Epidermal melanocyte (primary cell): ENCODE data around the gene TTBK2.
"Not testable (repeated sequence)": the region's sequence is repeated elsewhere in the genome, so short reads cannot be mapped to it uniquely, and the experiment has no call there.

Source experiments
- DNase-seq: peaks from one replicate; pipeline ENCODE4 v3.0.0; 2011; ENCODE audit warnings: low spot score; ENCODE audit not compliant: insufficient read length

TTBK2 gene

DNA sequence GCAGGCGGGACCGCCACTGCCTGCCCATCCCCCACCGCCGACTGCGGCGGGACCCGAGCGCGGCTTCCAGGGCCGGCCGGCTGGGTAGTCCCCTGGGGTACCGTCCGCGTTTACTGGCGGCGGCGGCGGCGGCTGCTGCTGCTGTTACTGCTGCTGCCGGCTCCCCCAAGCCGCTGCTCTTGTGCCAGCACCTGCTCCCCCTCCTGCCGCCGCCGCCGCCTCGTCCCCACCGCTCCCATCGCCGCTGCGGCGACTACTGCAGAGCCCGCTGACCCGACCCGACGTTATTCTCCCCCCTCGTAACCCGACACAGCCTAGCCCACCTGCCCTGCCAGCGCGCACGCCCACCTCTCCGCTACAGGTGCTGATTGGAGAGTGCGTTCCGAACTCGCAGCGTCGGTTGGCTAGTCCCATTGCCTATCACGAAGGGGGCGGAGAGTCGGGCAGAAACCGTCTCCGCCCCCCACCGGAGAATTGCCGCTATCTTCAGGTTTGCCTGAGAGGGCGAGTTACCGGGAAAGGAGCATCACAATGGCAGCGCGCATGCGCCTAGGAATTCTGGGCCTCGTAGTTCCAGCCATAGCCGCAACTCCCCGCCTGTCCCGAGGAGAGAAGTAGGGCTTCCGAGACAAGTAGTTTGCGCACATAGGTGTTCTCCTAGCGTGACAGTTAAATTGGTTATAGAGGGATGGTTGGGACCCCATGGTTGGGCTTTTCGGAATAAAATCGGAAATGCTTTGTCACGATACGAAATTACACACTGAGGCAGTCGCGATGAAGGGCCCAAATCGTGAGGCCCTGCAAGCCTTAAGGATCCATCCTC, at the start of gene TTBK2:
TTBK2 (minus strand) TSS at position 260 of the 823 bp plus-strand sequence. CDS start 42,161 bp downstream, outside the sequence.
- peak; percentile 80 for DNase-seq

DNA sequence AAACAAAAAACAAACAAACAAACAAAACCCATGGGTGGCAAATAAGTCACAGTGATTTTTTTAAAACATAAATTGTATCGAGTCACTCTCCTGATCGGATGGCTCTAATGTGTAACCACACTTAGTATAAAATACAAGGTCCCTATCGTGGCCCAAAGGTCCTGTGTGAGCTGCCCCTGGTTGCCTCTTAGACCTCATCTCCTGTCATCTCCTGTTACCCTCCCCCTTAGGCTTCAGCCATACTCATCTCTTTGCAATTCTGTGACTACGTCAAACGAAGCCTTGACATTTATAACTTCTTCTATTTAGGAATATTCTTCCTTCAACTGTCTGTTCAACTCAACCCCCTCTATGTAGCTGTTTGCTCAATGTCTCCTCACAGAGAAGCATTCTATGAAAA, 43.9 kb upstream of the TTBK2 start:
- DNase-seq, result no peak

DNA sequence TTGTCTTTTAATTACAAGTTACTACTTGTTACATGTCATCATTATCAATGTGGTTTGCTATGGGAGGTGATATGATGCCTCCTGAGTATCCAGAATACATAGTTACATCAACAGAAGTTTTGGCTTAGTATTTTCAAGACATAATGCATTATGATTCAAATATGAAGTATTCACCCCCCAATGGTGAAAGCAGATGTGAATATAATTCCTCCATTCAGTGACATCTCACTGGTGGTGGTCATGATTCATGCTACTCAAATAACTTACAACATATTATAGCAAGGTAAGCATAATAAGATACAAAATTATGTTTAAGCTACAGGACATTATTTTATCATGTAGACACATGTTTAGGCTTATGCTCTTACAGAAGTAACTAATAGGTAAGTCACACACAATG, 34.9 kb upstream of the TTBK2 start:
- no peak for DNase-seq

DNA sequence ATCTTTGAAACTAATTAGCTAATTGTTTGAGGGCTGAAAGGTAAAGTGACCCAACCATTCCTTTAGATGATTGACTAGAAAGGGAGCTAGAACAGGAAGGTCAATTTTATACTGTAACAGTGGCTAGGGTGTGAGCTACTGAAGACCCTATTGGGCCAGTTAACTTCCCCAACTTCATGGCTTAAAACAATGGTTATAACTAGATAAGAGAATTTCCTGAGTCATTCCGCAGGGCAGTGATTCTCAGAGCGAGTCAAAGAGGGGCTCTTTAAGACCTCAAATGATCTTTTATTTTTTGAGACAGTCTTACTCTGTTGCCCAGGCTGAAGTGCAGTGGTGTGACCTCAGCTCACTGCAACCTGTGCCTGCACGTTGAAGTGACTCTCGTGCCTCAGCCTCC, 33.7 kb upstream of the TTBK2 start:
- no peak for DNase-seq

DNA sequence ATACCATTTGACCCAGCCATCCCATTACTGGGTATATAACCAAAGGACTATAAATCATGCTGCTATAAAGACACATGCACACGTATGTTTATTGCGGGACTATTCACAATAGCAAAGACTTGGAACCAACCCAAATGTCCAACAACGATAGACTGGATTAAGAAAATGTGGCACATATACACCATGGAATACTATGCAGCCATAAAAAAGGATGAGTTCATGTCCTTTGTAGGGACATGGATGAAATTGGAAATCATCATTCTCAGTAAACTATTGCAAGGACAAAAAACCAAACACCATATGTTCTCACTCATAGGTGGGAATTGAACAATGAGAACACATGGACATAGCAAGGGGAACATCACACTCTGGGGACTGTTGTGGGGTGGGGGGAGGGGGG, 28.3 kb upstream of the TTBK2 start:
- not testable (repeated sequence) for DNase-seq

DNA sequence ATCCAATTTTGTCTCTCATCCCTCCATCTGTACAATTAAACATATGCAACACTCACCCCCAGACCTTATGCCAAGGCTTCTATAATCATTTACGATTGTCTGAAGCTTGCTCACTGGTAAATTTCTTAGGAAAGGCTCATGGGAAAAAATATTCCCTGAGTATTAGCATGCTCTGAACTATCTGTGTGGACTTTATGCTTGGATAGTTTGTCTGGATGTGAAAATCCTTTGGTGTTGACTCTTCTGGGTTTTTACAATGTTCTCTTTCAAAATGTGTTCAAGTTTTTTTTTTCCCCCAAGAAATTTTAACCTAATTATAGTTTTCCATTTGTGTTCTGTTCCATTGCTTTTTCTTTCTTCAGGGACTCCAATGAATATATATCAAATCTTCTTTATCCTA, 19.9 kb upstream of the TTBK2 start:
- no peak for DNase-seq

DNA sequence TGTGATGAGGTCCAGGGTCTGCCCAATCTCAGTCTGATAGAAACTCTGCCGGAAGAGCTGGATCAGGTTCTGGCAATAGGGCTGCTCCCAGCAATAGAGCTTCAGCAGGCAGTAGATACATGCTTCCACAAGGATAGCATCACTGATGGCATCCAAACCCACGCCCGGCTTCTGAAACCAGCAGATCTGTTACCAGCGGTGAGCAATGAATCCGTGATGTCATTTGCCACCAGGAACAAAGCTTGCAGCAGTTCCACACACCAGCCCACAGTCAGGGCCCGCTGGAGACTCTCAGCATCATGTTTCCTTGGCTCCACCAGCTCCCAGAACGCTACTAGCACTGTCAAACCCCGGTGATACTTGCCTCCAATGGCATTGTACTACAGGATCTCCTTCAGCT, 19.3 kb upstream of the TTBK2 start:
- no peak for DNase-seq

DNA sequence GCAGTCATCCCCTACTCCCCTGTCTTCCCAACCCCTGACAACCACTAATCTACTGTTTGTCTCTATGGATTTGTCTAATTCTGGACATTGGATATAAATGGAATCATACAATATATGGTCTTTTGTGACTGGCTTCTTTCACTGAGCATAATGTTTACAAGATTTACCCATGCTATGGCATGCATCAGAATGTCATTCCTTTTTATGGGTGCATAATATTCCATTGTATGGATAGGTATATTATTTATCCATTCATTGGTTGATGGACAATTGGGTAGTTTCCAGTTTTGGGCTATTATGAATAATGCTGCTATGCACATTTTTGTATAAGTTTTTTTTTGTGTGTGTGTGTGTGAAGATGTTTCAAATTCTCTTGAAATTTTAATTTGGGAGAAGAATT, 16.6 kb upstream of the TTBK2 start:
- DNase-seq, result no peak

DNA sequence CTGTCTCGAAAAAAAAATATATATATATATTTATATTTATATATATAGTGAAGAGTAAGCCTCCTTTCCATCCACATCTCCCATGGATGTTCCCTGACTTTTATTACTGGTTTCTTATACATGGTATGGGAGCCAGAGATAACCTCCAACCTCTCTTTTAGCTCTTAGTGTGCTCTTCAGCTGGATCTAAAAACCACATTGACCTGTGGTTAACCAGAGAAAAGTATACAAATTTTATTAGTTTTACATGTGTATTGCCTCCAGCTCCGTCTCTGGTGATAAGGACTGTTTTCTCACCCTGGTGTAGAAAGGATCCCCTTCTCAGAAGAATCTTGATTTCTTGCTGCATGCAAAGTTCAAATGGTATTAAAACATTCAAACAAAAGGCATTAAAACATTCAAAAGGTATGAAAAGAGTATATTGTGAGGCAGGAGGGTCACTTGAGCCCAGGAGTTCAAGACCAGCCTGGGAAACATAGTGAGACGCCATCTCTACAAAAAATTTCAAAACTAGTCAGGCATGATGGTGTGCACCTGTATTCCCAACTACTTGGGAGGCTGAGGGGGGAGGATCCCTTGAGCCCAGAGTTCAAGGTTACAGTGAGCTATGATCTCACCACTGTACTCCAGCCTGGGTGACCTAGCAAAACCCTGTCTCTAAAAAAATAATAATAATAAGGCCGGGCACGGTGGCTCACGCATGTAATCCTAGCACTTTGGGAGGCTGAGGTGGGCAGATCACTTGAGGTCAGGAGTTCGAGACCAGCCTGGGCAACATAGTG, 13.5 kb upstream of the TTBK2 start:
- no peak for DNase-seq

DNA sequence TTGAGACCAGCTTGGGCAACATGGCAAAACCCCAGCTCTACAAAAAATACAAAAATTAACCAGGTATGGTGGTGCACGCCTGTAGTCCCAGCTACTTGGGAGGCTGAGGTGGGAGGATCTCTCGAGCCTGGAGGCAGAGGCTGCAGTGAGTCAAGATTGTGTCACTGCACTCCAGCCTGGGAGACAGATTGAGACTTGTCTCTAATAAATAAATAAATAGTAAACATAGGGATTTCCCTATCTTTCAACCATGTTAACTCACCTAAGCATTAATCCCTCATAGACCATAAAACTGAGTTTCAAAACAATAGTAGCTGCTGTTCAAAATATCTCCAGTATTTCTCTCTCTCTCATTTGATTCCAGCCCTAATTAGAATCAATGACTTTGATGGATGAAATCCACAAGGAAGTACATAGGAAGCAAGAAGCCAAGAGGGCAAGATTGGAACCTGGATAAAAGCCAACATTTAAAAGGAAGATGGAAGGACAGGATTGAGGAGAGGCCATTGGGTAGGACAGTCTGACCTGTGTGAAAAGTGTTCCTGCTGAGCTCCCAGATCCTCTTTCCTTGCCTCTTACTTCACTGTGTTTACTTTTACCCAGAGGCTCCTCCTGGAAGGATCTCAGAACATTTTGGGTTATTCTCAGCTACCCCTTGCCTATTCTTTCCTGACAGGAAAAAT, 12.4 kb upstream of the TTBK2 start:
- no peak for DNase-seq

DNA sequence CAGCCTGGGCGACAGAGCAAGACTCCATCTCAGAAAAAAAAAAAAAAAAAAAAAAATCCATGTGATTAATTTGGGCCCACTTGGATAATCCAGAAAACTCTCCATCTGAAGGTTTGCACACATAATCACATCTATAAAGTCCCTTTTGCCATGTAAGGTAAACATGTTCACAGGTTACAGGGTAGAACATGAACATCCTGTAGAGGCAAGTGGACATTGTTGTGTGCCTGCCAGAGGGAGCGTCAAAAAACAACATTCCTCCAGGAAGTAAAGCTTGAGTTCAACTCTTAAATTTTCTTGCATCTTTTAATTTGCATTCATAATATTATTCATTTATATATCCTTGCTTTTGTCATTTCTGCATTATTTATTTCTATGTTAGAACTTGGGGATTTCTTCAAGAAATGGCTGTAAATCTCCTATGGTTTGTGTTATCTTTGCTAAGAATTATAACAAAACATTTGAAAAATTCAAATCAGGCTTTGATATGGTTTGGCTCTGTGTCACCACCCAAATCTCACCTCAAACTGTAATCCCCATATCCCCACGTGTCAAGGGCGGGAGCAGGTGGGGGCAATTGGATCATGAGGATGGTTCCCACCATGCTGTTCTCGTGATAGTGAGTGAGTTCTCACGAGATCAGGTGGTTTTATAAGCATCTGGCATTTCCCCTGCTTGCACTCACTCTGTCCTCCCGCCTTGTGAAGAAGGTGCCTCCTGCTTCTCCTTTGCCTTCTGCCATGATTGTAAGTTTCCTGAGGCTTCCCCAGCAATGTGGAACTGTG, 11.3 kb upstream of the TTBK2 start:
- DNase-seq, result no peak

DNA sequence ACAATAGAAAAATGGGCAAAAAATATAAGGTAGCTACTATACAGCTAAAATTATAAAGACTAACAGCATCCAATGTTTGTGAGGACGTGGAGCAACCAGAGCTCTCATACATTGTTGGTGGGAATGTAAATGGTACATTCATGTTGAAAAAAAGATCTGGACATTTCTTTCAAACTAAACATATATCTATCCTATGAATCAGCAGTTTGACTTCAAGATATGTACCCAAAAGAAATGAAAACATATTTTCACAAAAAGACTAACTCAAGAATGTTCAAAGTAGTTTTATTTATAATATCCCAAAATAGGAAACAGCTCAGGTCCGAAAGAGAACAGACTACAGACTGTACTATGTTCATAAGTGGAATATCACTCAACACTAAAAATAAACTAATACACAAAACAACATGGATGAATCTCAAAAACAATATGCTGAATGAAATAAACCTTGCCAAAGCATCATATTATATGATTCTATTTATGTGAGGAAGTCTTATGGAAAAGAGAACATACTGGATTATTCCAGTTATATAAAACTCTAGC, 8.8 kb upstream of the TTBK2 start:
- DNase-seq, result no peak

DNA sequence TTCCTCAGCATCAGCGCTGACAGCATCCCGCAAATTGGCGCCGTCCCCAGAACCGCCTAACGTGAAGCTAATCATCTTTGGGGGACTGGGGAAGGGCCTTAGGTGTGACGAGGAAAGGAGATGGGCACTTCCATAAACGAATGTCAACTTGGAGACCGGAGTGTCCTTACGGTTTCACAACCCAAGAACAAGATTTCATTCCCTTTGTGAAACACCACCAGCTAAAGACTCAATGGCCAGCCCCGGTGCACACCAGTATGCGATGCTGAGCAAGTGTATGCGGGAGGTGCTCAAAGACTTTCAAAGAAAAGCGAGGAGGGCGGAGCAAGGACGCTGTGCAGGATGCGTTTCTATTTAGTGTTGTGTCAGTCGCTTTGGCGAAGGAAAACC, 759 bp upstream of the TTBK2 start:
- DNase-seq, result no peak

DNA sequence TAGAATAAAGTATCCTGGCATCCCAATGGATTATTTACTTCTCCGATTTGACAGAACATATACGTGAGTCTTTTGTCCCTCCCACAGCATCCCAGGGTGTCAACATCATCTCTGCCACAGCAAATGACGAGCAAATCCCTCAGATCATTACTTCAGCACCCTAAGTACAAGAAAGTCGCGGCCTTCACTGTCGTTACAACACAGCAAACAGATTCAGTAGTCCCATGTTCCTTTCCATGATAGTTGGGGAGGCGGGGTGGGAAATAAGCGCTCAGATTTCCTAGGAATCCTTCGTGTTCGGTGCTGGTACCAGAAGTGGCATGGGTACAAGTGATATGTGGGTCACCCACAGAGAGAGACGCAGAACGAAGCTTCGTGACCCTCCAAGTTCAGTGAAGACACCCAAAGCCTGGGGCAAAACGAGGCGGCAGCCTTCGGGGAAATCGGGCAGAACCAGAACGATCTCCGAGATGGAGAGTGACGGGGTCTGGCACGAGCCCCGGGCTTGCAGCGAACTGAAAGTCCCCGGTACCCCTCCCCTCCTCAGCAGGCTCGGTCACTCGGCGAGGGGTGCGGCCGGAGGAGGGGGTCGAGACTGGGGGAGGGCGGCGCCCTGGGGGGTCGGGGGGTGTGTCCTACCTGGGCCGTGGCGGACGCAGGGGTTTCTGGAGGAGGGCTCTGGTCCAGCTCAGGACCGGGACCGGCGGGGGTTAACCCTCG, 619 bp downstream of the TTBK2 start:
- no peak for DNase-seq

DNA sequence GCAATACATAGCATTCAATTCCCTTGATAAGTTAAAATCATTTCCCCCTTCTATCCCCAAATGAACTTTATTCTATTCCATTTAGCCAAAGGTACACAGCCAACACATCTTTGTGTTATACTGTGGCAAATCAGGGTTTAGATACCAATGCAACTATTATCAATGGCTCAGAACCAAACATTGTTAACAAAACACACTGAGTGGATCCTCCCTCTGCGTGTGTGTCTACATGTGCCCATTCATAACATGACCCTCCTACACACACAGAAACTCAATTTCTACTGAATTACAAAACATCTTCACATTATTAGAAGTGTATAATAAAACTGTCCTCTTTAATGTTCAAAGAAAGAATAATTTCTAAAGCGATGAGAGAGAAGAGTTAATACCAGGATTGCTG, 1.3 kb downstream of the TTBK2 start:
- no peak for DNase-seq

DNA sequence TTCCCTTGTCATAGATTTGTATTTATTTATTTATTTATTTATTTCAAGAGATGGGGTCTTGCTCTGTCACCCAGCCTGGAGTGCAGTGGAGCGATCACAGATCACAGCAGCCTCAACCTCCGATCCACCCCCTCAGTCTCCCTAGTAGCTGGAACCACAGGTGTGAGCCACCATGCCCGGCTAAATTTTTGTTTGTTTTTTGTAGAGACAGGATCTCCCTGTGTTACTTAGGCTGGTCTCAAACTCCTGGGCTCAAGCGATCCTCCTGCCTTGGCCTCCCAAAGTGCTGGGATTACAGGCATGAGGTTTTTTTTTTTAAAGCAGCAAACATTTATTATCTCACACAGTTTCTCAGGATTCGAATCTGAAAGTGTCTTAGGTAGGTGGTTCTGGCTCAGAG, 2.5 kb downstream of the TTBK2 start:
- DNase-seq, result no peak

DNA sequence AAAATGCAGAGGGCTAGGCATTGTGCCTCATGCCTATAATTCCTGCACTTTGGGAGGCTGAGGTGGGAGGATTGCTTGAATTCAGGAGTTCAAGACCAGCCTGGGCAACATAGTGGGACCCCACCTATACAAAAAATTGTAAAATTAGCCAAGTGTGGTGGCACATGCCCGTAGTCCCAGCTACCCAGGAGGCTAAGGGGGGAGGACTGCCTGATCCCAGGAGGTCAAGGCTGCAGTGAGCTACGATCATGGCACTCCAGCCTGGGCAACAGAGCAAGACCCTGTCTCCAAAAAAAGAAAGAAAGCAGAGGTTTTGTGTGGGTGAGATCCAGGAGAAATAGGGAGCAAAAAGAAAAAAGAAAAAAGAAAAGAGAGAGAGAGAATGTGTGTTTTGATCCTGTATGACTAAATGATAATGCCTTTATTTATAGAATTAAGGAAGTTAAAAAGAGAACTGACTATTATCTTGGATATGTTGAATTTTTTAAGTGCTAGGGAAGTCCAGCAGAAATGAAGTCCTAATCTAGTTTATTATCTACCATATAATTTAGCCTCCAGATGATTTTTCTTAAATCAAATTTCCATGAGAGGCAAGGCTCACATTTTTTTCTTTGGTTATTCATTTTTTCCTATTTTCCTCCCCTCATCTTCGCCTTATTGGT, 4.8 kb downstream of the TTBK2 start:
- DNase-seq, result no peak

DNA sequence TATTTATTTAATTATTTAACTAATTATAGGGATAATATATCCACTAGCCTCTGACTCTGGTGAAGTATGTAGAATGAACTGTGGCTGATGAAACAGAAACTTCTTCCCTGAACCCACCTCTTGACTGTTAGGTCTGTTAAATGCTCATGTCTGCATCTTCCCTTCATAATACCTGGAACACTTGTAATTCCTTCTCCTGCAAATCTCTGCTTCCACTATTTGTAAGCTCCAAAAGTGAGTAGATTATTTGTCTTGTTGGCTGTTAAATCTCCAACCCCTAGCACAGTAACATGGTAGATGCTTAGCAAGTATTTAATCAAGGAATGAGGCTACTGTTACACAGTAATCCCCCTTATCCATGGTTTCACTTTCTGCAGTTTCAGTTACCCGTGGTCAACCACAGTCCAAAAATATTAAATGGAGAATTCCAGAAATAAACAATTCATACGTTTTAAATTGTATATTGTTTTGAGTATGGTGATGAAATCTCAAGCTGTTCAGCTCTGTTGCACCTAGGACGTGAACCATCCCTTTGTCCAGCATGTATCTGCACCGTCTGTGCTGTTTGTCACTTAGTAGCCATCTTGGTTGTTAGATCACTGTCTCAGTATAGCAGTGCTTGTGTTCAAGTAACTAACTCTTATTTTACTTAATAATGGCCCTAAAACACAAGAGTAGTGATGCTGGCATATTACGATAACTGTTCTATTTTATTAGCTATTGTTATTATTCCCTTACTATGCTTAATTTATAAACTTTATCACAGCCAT, 5.7 kb downstream of the TTBK2 start:
- DNase-seq, result no peak

DNA sequence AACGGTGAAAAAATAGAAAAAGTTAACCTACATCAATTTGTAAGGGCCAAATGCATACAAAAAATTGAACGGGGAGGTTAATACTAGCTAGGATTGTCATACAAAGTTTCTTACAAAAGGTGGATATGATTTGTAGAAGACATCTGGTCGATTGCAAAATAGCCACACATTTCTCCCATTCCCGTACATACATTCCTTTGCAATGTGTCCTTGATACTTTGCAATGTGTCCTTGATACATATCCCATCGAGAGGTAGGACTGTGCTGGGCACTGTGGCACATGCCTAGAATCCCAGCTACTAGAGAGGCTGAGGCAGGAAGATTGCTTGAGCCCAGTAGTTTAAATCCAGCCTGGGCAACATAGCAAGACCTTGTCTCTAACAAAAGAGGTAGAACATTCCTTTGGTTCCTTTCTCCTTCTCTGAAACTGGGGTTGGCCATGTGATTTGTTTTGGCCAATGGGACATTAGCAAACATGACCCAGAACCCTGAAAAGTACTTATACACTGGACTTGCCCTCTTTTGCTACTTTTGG, 9.5 kb downstream of the TTBK2 start:
- DNase-seq, result no peak
